ENCODE results near the gene IFT52. TPM values are rescaled to one million over a fixed set of nuclear protein-coding genes. Genes with fewer than 3 reads are reported as not detected.

Gene IFT52
- total and polyA plus RNA-seq, 2 of the 8 experiments (the other 6 are each of a cell fraction or from before 2014, with no cell fraction given): 35.6 to 40.4 TPM

GRCh38 chr20:43584448-43585136 lies 6.1 kb upstream of the IFT52 start (continued):
- TF ChIP-seq, protein P1, sequence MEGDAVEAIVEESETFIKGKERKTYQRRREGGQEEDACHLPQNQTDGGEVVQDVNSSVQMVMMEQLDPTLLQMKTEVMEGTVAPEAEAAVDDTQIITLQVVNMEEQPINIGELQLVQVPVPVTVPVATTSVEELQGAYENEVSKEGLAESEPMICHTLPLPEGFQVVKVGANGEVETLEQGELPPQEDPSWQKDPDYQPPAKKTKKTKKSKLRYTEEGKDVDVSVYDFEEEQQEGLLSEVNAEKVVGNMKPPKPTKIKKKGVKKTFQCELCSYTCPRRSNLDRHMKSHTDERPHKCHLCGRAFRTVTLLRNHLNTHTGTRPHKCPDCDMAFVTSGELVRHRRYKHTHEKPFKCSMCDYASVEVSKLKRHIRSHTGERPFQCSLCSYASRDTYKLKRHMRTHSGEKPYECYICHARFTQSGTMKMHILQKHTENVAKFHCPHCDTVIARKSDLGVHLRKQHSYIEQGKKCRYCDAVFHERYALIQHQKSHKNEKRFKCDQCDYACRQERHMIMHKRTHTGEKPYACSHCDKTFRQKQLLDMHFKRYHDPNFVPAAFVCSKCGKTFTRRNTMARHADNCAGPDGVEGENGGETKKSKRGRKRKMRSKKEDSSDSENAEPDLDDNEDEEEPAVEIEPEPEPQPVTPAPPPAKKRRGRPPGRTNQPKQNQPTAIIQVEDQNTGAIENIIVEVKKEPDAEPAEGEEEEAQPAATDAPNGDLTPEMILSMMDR (IDR thresholded peaks at IDR 0.05; ENCODE audit: control extremely low read depth in 1 of 3, insufficient read depth in 1 of 3, low read depth in 1 of 3, low read length in 3 of 3): no peak
- TF ChIP-seq RAD21 (IDR thresholded peaks at IDR 0.05 in 1 of 2, conservative IDR thresholded peaks at IDR 0.05 in 1 of 2; ENCODE audit: low read depth in 2 of 2, low read length in 2 of 2) (no peak), TEAD4 (IDR thresholded peaks at IDR 0.05; ENCODE audit: low read depth, low read length) (no peak), SP2 (IDR thresholded peaks at IDR 0.05; ENCODE audit: low read length) (no peak), ZNF274 (IDR thresholded peaks at IDR 0.05; ENCODE audit: borderline replicate concordance, extremely low read depth, low read length) (no peak)

Data from H1 (cell line).